ENCODE results near the gene TAGLN2.

Gene TAGLN2

GRCh38 chr1:159898527-159898926 is 26.8 kb downstream of the TAGLN2 start:
- Histone ChIP-seq H3K4me1 (ENCODE audit: control insufficient read depth, insufficient read depth, low read length) (peaks cover 6% of the 10 kb centered on the region), H3K36me3 (ENCODE audit: control insufficient read depth, insufficient read depth, low read length) (no peaks in the 10 kb centered on the region), H3K27me3 (ENCODE audit: control insufficient read depth, insufficient read depth, low read length) (peaks cover 18% of the 10 kb centered on the region), H3K9ac (ENCODE audit: low read depth, low read length) (no peak overlapping the region), H3K9me3 (ENCODE audit: control insufficient read depth, insufficient read depth, low read length) (no peaks in the 10 kb centered on the region), H3K4me3 (ENCODE audit: low read depth, low read length) (no peak overlapping the region)

DNA sequence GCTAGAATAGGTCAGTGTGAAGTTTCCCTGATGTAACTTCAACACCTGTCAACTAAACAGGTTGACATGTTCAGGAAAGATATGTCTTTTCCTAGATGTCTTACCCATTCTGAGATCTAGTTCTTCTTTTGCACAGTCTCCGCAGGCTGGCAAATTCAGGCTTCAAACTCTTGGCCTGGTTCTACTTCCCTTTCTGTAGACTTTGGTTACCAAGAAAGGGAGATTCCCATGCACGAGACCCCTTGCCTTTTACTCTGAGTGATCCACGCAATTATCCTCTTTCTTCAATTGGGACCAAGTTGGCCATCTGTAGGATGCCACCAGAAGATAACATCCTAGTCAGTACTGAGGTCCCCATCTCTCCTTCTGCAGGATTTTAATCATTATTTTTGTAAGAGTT is 27.3 kb downstream of the TAGLN2 start:
- H3K9ac ChIP-seq (ENCODE audit: low read depth, low read length), result no peak overlapping the region

GRCh38 chr1:159896546-159896930 is 28.8 kb downstream of the TAGLN2 start:
- H3K4me1 ChIP-seq (ENCODE audit: control insufficient read depth, insufficient read depth, low read length), result peaks cover 8% of the 10 kb centered on the region
- no peak overlapping the region for H3K4me3 ChIP-seq (ENCODE audit: low read depth, low read length)
- H3K27me3 ChIP-seq (ENCODE audit: control insufficient read depth, insufficient read depth, low read length), result peaks cover 18% of the 10 kb centered on the region
- H3K9ac ChIP-seq (ENCODE audit: low read depth, low read length), result no peak overlapping the region
- H3K9me3 ChIP-seq (ENCODE audit: control insufficient read depth, insufficient read depth, low read length), result no peaks in the 10 kb centered on the region
- H3K36me3 ChIP-seq (ENCODE audit: control insufficient read depth, insufficient read depth, low read length), result no peaks in the 10 kb centered on the region

More for the DNA sequence above, 27.3 kb downstream of the TAGLN2 start:
- Histone ChIP-seq H3K4me1 (ENCODE audit: control insufficient read depth, insufficient read depth, low read length) (peaks cover 6% of the 10 kb centered on the region), H3K36me3 (ENCODE audit: control insufficient read depth, insufficient read depth, low read length) (no peaks in the 10 kb centered on the region), H3K4me3 (ENCODE audit: low read depth, low read length) (no peak overlapping the region), H3K27me3 (ENCODE audit: control insufficient read depth, insufficient read depth, low read length) (peaks cover 18% of the 10 kb centered on the region), H3K9me3 (ENCODE audit: control insufficient read depth, insufficient read depth, low read length) (no peaks in the 10 kb centered on the region)

DNA sequence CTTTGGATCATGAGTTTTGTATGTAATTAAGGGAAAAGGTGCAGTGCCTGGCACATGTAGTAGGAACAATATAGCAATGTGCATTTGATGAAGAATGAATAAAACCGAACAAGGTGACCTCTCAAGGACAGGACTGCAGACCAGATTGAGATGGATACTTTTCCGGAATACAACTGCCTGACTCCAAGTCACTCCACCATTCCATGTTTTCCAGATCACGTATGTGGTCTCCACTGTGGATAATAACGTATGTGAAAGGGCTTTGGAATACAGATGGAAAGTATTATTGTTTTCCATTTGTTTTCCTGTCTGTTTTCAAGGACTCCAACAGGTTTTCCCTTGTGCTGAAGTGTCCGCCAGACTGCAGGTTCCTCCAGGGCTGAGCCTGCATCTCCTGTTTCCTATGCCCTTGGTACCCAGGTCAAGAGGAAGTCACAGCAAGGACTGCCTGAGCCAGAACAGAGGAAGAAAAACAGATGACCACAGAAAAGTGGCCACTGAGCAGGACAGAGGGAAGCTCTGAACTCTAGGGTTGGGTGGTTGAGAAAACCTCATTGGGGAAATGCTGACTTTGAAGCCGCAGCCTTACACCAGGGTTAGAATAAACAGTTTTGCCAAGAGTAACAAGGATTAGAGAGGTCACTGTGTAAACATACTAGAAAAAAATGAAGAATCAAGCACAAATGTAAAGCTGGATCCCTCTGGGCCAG is 29.3 kb downstream of the TAGLN2 start:
- Histone ChIP-seq H3K4me1 (ENCODE audit: control insufficient read depth, insufficient read depth, low read length) (peaks cover 8% of the 10 kb centered on the region), H3K27me3 (ENCODE audit: control insufficient read depth, insufficient read depth, low read length) (peaks cover 14% of the 10 kb centered on the region), H3K36me3 (ENCODE audit: control insufficient read depth, insufficient read depth, low read length) (no peaks in the 10 kb centered on the region), H3K9ac (ENCODE audit: low read depth, low read length) (no peak overlapping the region), H3K9me3 (ENCODE audit: control insufficient read depth, insufficient read depth, low read length) (no peaks in the 10 kb centered on the region), H3K4me3 (ENCODE audit: low read depth, low read length) (no peak overlapping the region)

GRCh38 chr1:159895286-159895685 is 30.0 kb downstream of the TAGLN2 start:
- Histone ChIP-seq H3K9ac (ENCODE audit: low read depth, low read length) (no peak overlapping the region), H3K4me3 (ENCODE audit: low read depth, low read length) (no peak overlapping the region), H3K9me3 (ENCODE audit: control insufficient read depth, insufficient read depth, low read length) (no peaks in the 10 kb centered on the region), H3K36me3 (ENCODE audit: control insufficient read depth, insufficient read depth, low read length) (no peaks in the 10 kb centered on the region), H3K27me3 (ENCODE audit: control insufficient read depth, insufficient read depth, low read length) (peaks cover 7% of the 10 kb centered on the region), H3K4me1 (ENCODE audit: control insufficient read depth, insufficient read depth, low read length) (peaks cover 4% of the 10 kb centered on the region)

- Histone ChIP-seq H3K9me3 (ENCODE audit: control insufficient read depth, insufficient read depth, low read length) (no peaks in the 10 kb centered on the region), H3K36me3 (ENCODE audit: control insufficient read depth, insufficient read depth, low read length) (no peaks in the 10 kb centered on the region), H3K4me3 (ENCODE audit: low read depth, low read length) (no peak overlapping the region), H3K27me3 (ENCODE audit: control insufficient read depth, insufficient read depth, low read length) (peaks cover 5% of the 10 kb centered on the region), H3K4me1 (ENCODE audit: control insufficient read depth, insufficient read depth, low read length) (peaks cover 3% of the 10 kb centered on the region), H3K9ac (ENCODE audit: low read depth, low read length) (no peak overlapping the region)
Observed at GRCh38 chr1:159892944-159893343, 32.4 kb downstream of the TAGLN2 start.

- Histone ChIP-seq H3K4me1 (ENCODE audit: control insufficient read depth, insufficient read depth, low read length) (peaks cover 3% of the 10 kb centered on the region), H3K4me3 (ENCODE audit: low read depth, low read length) (no peak overlapping the region), H3K9me3 (ENCODE audit: control insufficient read depth, insufficient read depth, low read length) (no peaks in the 10 kb centered on the region)
Observed at GRCh38 chr1:159891275-159892157, 33.8 kb downstream of the TAGLN2 start.

GRCh38 chr1:159890390-159890789 is 34.9 kb downstream of the TAGLN2 start:
- no peaks in the 10 kb centered on the region for H3K36me3 ChIP-seq (ENCODE audit: control insufficient read depth, insufficient read depth, low read length)
- H3K9ac ChIP-seq (ENCODE audit: low read depth, low read length), result no peak overlapping the region
- H3K27me3 ChIP-seq (ENCODE audit: control insufficient read depth, insufficient read depth, low read length), result peaks cover 3% of the 10 kb centered on the region
- peaks cover 3% of the 10 kb centered on the region for H3K4me1 ChIP-seq (ENCODE audit: control insufficient read depth, insufficient read depth, low read length)
- no peak overlapping the region for H3K4me3 ChIP-seq (ENCODE audit: low read depth, low read length)
- no peaks in the 10 kb centered on the region for H3K9me3 ChIP-seq (ENCODE audit: control insufficient read depth, insufficient read depth, low read length)

More at GRCh38 chr1:159891275-159892157, 33.8 kb downstream of the TAGLN2 start:
- Histone ChIP-seq H3K27me3 (ENCODE audit: control insufficient read depth, insufficient read depth, low read length) (peaks cover 3% of the 10 kb centered on the region), H3K36me3 (ENCODE audit: control insufficient read depth, insufficient read depth, low read length) (no peaks in the 10 kb centered on the region), H3K9ac (ENCODE audit: low read depth, low read length) (no peak overlapping the region)

GRCh38 chr1:159889821-159890252 is 35.5 kb downstream of the TAGLN2 start:
- H3K4me3 ChIP-seq (ENCODE audit: low read depth, low read length), result no peak overlapping the region
- H3K9ac ChIP-seq (ENCODE audit: low read depth, low read length), result no peak overlapping the region
- H3K9me3 ChIP-seq (ENCODE audit: control insufficient read depth, insufficient read depth, low read length), result no peaks in the 10 kb centered on the region
- peaks cover 3% of the 10 kb centered on the region for H3K4me1 ChIP-seq (ENCODE audit: control insufficient read depth, insufficient read depth, low read length)
- no peaks in the 10 kb centered on the region for H3K36me3 ChIP-seq (ENCODE audit: control insufficient read depth, insufficient read depth, low read length)
- no peaks in the 10 kb centered on the region for H3K27me3 ChIP-seq (ENCODE audit: control insufficient read depth, insufficient read depth, low read length)

DNA sequence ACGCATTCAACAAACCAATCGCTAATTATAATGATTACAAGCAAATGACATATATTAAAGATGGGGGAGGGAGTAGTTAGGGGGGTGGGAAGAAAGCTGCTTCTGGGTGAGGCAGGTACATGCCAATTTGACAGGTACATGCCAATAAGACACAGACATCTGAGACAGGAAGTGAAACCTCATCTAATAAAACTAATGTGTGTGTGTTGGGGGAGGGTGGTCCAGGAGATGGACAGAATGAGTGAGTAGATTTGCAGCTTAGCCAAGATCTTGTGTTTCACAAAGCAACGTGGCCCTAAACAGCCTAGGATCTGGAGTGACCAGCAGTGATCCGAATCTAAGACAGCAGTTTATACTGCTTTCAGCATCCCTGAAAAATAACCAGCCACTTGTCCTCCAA is 36.1 kb downstream of the TAGLN2 start:
- Histone ChIP-seq H3K9ac (ENCODE audit: low read depth, low read length) (no peak overlapping the region), H3K4me3 (ENCODE audit: low read depth, low read length) (no peak overlapping the region), H3K27me3 (ENCODE audit: control insufficient read depth, insufficient read depth, low read length) (no peaks in the 10 kb centered on the region), H3K9me3 (ENCODE audit: control insufficient read depth, insufficient read depth, low read length) (no peaks in the 10 kb centered on the region), H3K4me1 (ENCODE audit: control insufficient read depth, insufficient read depth, low read length) (peaks cover 3% of the 10 kb centered on the region), H3K36me3 (ENCODE audit: control insufficient read depth, insufficient read depth, low read length) (no peaks in the 10 kb centered on the region)

GRCh38 chr1:159884296-159884695 is 41.0 kb downstream of the TAGLN2 start:
- Histone ChIP-seq H3K4me3 (ENCODE audit: low read depth, low read length) (no peak overlapping the region), H3K9ac (ENCODE audit: low read depth, low read length) (no peak overlapping the region), H3K36me3 (ENCODE audit: control insufficient read depth, insufficient read depth, low read length) (no peaks in the 10 kb centered on the region), H3K4me1 (ENCODE audit: control insufficient read depth, insufficient read depth, low read length) (no peaks in the 10 kb centered on the region), H3K27me3 (ENCODE audit: control insufficient read depth, insufficient read depth, low read length) (no peaks in the 10 kb centered on the region), H3K9me3 (ENCODE audit: control insufficient read depth, insufficient read depth, low read length) (no peaks in the 10 kb centered on the region)

- Histone ChIP-seq H3K4me1 (ENCODE audit: control insufficient read depth, insufficient read depth, low read length) (no peaks in the 10 kb centered on the region), H3K27me3 (ENCODE audit: control insufficient read depth, insufficient read depth, low read length) (no peaks in the 10 kb centered on the region), H3K4me3 (ENCODE audit: low read depth, low read length) (no peak overlapping the region), H3K9ac (ENCODE audit: low read depth, low read length) (no peak overlapping the region), H3K9me3 (ENCODE audit: control insufficient read depth, insufficient read depth, low read length) (no peaks in the 10 kb centered on the region), H3K36me3 (ENCODE audit: control insufficient read depth, insufficient read depth, low read length) (no peaks in the 10 kb centered on the region)
Observed at GRCh38 chr1:159883134-159883533, 42.2 kb downstream of the TAGLN2 start.
